ENCODE results near the gene PLXDC1.

Gene PLXDC1

DNA sequence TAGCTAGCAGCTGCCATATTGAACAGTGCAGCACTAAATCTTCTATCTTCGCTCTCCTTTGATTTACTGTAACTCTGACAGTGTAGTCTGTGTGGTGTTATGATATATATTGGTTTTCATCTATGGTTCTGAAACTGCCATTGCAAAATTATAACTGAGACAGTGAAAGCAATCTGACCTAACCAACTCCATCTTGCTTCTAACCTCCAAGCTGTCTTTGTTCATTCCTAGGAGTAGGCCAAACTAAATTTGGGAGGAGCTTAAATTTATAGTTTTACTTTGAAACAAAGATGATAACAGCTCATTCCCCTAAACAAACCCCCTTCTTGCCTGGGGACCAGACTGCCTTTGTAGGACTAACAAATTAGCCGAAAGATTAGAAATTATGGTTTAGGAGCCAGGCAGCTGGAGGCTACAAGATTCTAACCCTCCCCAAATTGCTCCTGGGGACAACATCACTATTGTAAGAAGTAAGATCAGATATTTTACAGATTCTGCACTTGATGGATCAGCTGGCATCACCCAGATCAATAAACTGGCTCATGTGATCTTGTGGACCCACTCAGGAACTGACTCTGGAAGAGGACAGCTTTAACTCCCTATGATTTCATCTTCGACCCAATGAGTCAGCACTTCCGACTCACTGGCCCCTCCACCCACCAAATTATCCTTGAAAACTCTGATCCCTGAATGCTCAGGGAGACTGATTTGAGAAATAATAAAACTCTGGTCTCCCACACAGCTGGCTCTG lies 137.2 kb downstream of the PLXDC1 start (continued):
- TF ChIP-seq ZNF558 (tag by site-specific recombination; IDR thresholded peaks at IDR 0.05) (no peak), ZFHX2 (tag by site-specific recombination; conservative IDR thresholded peaks at IDR 0.05) (peak; percentile 66), GFI1B (tag by site-specific recombination; IDR thresholded peaks at IDR 0.05) (no peak), ZBTB48 (tag by site-specific recombination; IDR thresholded peaks at IDR 0.05) (peak; percentile 70), ZNF19 (tag by site-specific recombination; IDR thresholded peaks at IDR 0.05; ENCODE audit: low read depth) (no peak), ZNF24 (tag by site-specific recombination; IDR thresholded peaks at IDR 0.05) (no peak), ZNF394 (tag by site-specific recombination; IDR thresholded peaks at IDR 0.05; ENCODE audit: borderline replicate concordance) (no peak), ZNF354C (tag by site-specific recombination; IDR thresholded peaks at IDR 0.05; ENCODE audit: borderline replicate concordance, low read depth) (no peak), ZNF10 (tag by site-specific recombination; IDR thresholded peaks at IDR 0.05) (no peak), ZBTB21 (tag by site-specific recombination; IDR thresholded peaks at IDR 0.05) (0 out of 2 replicates have a peak, but pooled peaks have one; percentile 57), ZNF610 (tag by site-specific recombination; IDR thresholded peaks at IDR 0.05; ENCODE audit: borderline replicate concordance) (no peak), MZF1 (tag by site-specific recombination; IDR thresholded peaks at IDR 0.05; ENCODE audit: borderline replicate concordance) (no peak), ZNF239 (tag by site-specific recombination; IDR thresholded peaks at IDR 0.05) (no peak), ZNF174 (tag by site-specific recombination; IDR thresholded peaks at IDR 0.05) (no peak), ZNF629 (tag by site-specific recombination; IDR thresholded peaks at IDR 0.05) (peak; percentile 59), ZNF16 (tag by site-specific recombination; IDR thresholded peaks at IDR 0.05; ENCODE audit: low read depth) (no peak), ZNF623 (tag by site-specific recombination; IDR thresholded peaks at IDR 0.05) (no peak), ZNF423 (tag by site-specific recombination; IDR thresholded peaks at IDR 0.05) (no peak), ZNF335 (tag by site-specific recombination; conservative IDR thresholded peaks at IDR 0.05) (peak; percentile 21; the same call in 1 of the 2 replicates), ZNF785 (tag by site-specific recombination; IDR thresholded peaks at IDR 0.05) (no peak), ZNF571 (tag by site-specific recombination; IDR thresholded peaks at IDR 0.05) (no peak), ZBTB7A (tag by site-specific recombination; IDR thresholded peaks at IDR 0.05; ENCODE audit: low read depth) (no peak), ZNF600 (tag by site-specific recombination; IDR thresholded peaks at IDR 0.05) (0 out of 2 replicates have a peak, but pooled peaks have one; percentile 28)
- TF ChIP-seq, protein P1, sequence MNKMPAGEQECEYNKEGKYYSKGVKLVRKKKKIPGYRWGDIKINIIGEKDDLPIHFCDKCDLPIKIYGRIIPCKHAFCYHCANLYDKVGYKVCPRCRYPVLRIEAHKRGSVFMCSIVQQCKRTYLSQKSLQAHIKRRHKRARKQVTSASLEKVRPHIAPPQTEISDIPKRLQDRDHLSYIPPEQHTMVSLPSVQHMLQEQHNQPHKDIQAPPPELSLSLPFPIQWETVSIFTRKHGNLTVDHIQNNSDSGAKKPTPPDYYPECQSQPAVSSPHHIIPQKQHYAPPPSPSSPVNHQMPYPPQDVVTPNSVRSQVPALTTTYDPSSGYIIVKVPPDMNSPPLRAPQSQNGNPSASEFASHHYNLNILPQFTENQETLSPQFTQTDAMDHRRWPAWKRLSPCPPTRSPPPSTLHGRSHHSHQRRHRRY (tag by site-specific recombination; IDR thresholded peaks at IDR 0.05) = no peak
- TF ChIP-seq, protein P2, sequence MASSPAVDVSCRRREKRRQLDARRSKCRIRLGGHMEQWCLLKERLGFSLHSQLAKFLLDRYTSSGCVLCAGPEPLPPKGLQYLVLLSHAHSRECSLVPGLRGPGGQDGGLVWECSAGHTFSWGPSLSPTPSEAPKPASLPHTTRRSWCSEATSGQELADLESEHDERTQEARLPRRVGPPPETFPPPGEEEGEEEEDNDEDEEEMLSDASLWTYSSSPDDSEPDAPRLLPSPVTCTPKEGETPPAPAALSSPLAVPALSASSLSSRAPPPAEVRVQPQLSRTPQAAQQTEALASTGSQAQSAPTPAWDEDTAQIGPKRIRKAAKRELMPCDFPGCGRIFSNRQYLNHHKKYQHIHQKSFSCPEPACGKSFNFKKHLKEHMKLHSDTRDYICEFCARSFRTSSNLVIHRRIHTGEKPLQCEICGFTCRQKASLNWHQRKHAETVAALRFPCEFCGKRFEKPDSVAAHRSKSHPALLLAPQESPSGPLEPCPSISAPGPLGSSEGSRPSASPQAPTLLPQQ (tag by site-specific recombination; IDR thresholded peaks at IDR 0.05) = peak; percentile 98
- TF ChIP-seq, protein P3, sequence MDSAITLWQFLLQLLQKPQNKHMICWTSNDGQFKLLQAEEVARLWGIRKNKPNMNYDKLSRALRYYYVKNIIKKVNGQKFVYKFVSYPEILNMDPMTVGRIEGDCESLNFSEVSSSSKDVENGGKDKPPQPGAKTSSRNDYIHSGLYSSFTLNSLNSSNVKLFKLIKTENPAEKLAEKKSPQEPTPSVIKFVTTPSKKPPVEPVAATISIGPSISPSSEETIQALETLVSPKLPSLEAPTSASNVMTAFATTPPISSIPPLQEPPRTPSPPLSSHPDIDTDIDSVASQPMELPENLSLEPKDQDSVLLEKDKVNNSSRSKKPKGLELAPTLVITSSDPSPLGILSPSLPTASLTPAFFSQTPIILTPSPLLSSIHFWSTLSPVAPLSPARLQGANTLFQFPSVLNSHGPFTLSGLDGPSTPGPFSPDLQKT (IDR thresholded peaks at IDR 0.05; ENCODE audit: borderline replicate concordance, low read depth, low read length) = no peak
- TF ChIP-seq, protein P4, sequence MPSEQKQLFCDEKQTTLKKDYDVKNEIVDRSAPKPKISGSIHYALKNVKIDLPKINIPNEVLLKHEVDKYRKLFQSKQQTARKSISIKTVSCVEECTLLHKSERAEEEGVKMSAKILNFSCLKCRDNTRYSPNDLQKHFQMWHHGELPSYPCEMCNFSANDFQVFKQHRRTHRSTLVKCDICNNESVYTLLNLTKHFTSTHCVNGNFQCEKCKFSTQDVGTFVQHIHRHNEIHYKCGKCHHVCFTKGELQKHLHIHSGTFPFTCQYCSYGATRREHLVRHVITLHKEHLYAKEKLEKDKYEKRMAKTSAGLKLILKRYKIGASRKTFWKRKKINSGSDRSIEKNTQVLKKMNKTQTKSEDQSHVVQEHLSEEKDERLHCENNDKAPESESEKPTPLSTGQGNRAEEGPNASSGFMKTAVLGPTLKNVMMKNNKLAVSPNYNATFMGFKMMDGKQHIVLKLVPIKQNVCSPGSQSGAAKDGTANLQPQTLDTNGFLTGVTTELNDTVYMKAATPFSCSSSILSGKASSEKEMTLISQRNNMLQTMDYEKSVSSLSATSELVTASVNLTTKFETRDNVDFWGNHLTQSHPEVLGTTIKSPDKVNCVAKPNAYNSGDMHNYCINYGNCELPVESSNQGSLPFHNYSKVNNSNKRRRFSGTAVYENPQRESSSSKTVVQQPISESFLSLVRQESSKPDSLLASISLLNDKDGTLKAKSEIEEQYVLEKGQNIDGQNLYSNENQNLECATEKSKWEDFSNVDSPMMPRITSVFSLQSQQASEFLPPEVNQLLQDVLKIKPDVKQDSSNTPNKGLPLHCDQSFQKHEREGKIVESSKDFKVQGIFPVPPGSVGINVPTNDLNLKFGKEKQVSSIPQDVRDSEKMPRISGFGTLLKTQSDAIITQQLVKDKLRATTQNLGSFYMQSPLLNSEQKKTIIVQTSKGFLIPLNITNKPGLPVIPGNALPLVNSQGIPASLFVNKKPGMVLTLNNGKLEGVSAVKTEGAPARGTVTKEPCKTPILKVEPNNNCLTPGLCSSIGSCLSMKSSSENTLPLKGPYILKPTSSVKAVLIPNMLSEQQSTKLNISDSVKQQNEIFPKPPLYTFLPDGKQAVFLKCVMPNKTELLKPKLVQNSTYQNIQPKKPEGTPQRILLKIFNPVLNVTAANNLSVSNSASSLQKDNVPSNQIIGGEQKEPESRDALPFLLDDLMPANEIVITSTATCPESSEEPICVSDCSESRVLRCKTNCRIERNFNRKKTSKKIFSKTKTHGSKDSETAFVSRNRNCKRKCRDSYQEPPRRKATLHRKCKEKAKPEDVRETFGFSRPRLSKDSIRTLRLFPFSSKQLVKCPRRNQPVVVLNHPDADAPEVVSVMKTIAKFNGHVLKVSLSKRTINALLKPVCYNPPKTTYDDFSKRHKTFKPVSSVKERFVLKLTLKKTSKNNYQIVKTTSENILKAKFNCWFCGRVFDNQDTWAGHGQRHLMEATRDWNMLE (tag by site-specific recombination; conservative IDR thresholded peaks at IDR 0.05; ENCODE audit: low read depth) = peak; percentile 47; the same call in 1 of the 2 replicates
- TF ChIP-seq, protein P5, sequence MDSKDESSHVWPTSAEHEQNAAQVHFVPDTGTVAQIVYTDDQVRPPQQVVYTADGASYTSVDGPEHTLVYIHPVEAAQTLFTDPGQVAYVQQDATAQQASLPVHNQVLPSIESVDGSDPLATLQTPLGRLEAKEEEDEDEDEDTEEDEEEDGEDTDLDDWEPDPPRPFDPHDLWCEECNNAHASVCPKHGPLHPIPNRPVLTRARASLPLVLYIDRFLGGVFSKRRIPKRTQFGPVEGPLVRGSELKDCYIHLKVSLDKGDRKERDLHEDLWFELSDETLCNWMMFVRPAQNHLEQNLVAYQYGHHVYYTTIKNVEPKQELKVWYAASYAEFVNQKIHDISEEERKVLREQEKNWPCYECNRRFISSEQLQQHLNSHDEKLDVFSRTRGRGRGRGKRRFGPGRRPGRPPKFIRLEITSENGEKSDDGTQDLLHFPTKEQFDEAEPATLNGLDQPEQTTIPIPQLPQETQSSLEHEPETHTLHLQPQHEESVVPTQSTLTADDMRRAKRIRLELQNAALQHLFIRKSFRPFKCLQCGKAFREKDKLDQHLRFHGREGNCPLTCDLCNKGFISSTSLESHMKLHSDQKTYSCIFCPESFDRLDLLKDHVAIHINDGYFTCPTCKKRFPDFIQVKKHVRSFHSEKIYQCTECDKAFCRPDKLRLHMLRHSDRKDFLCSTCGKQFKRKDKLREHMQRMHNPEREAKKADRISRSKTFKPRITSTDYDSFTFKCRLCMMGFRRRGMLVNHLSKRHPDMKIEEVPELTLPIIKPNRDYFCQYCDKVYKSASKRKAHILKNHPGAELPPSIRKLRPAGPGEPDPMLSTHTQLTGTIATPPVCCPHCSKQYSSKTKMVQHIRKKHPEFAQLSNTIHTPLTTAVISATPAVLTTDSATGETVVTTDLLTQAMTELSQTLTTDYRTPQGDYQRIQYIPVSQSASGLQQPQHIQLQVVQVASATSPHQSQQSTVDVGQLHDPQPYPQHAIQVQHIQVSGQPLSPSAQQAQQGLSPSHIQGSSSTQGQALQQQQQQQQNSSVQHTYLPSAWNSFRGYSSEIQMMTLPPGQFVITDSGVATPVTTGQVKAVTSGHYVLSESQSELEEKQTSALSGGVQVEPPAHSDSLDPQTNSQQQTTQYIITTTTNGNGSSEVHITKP (tag by site-specific recombination; IDR thresholded peaks at IDR 0.05) = 0 out of 2 replicates have a peak, but pooled peaks have one; percentile 27
